Measurements from ENCODE around the gene PSG4.
"Not testable (repeated sequence)": the region's sequence is repeated elsewhere in the genome, so short reads cannot be mapped to it uniquely, and the experiment has no call there.

Gene PSG4

DNA sequence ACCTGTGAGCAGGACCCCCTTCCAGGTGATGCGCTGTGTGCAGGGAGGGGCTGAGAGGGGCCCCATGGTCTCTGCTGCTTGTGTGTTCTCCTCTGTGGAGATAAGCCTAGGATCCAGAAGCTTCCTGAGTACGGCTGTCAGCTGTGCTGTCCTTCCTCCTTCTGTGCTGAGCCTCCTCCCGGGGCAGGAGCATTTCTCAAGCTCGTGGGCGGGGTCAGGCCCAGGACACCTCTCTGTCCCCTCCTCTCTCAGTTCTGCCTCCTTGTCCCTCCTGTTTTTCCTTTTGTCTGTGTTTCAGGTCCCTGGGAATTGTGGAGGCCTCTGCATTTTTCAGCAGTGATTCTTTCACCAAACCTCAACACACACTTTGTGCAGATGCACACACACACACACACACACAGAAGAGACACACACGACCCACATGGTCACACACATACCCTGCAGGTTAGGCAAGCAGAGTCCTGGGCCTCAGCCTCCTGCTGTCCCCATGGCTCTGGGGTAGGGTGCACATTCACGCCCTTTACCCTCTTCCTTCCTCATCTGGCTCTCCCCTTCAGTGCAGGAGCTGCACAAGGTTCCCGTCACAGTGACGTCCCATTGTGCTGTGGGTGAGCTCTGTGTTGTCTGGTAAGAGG, at the start of gene PSG4:
Gene PSG4 (minus strand): TSS at position 168 of the 635 bp plus-strand sequence. CDS start 102 bp downstream, at position 66.
- H3K9me3 Mint-ChIP-seq; H3K27me3 Mint-ChIP-seq (ENCODE audit: low read depth); H3K4me3 Mint-ChIP-seq; H3K36me3 Mint-ChIP-seq (ENCODE audit: low read depth); H3K4me1 Mint-ChIP-seq (ENCODE audit: low read depth); H3K27ac Mint-ChIP-seq: not testable (repeated sequence)

DNA sequence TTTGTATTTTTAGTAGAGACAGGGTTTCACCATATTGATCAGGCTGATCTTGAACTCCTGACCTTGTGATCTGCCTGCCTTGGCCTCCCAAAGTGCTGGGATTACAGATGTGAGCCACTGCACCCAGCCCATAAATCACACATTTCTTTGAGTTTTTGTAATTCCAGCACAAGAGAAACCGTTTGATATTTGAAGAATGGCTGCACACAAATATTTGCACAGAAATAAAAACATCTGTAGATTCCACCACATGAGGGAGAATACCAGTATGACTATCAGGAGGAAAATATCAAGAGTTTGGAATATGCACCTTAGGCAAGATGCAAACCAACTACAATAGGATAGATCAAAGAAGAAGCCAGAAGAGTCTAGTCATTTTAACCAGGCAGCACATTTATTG, 46.0 kb upstream of the PSG4 start:
- peaks cover 22% of the 10 kb centered on the region for H3K9me3 Mint-ChIP-seq
- not testable (repeated sequence) for H3K36me3 Mint-ChIP-seq (ENCODE audit: low read depth); H3K27ac Mint-ChIP-seq; H3K27me3 Mint-ChIP-seq (ENCODE audit: low read depth); H3K4me1 Mint-ChIP-seq (ENCODE audit: low read depth); H3K4me3 Mint-ChIP-seq

DNA sequence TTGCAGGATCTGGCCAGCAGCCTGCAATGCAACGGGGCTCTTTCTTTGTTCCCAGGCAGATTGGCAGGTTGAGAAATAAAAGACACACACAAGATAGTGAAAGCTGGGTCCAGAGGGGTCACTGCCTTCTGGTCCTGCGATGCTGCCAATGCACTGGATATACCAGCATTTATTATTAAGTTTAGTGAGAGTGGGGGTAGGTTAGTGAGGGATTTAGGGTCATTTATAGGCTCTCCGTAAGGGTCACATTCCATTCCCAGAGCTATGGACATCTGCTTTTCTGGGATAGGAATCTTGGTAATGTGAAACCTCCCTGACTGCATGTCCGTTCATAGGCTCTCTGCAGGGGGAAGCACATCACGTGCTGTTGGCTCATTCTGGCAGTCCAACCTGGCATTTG, 44.9 kb upstream of the PSG4 start:
- peaks cover 22% of the 10 kb centered on the region for H3K9me3 Mint-ChIP-seq
- not testable (repeated sequence) for H3K4me3 Mint-ChIP-seq; H3K36me3 Mint-ChIP-seq (ENCODE audit: low read depth); H3K27me3 Mint-ChIP-seq (ENCODE audit: low read depth); H3K27ac Mint-ChIP-seq; H3K4me1 Mint-ChIP-seq (ENCODE audit: low read depth)

DNA sequence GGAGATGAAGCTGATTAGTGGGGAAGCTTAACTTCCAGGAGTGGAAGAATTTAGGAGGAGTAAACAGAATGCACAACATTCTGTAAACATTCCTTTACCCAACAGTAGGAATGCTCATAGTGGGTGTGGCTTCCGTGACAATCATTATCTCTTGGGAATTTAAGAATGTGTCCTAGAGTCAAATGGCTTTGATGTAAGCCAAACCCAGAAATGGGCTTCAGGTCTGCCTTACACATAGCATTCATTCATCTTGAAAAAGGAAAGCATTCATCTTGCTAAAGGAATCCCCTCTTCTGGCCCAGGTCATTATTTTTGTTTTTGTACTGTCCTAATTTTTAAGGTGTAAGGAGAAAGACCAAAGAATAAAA, 43.2 kb upstream of the PSG4 start:
- not testable (repeated sequence) for H3K4me3 Mint-ChIP-seq; H3K36me3 Mint-ChIP-seq (ENCODE audit: low read depth); H3K27me3 Mint-ChIP-seq (ENCODE audit: low read depth); H3K27ac Mint-ChIP-seq; H3K4me1 Mint-ChIP-seq (ENCODE audit: low read depth)
- H3K9me3 Mint-ChIP-seq, result peaks cover 22% of the 10 kb centered on the region

DNA sequence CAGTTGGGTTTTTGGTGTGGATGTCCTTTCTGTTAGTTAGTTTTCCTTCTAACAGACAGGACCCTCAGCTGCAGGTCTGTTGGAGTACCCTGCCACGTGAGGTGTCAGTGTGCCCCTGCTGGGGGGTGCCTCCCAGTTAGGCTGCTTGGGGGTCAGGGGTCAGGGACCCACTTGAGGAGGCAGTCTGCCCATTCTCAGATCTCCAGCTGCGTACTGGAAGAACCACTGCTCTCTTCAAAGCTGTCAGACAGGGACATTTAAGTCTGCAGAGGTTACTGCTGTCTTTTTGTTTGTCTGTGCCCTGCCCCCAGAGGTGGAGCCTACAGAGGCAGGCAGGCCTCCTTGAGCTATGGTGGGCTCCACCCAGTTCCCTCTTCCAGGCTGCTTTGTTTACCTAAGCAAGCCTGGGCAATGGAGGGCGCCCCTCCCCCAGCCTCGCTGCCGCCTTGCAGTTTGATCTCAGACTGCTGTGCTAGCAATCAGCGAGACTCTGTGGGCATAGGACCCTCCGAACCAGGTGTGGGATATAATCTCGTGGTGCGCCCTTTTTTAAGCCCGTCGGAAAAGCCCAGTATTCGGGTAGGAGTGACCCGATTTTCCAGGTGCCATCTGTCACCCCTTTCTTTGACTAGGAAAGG, 41.9 kb upstream of the PSG4 start:
- H3K36me3 Mint-ChIP-seq (ENCODE audit: low read depth); H3K27me3 Mint-ChIP-seq (ENCODE audit: low read depth); H3K4me1 Mint-ChIP-seq (ENCODE audit: low read depth); H3K27ac Mint-ChIP-seq; H3K4me3 Mint-ChIP-seq: not testable (repeated sequence)
- H3K9me3 Mint-ChIP-seq, result peaks cover 22% of the 10 kb centered on the region

DNA sequence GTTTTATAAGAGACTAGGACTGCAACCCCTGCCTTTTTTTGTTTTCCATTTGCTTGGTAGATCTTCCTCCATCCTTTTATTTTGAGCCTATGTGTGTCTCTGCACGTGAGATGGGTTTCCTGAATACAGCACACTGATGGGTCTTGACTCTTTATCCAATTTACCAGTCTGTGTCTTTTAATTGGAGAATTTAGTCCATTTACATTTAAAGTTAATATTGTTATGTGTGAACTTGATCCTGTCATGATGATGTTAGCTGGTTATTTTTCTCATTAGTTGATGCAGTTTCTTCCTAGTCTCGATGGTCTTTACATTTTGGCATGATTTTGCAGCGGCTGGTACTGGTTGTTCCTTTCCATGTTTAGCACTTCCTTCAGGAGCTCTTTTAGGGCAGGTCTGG, 40.4 kb upstream of the PSG4 start:
- peaks cover 27% of the 10 kb centered on the region for H3K9me3 Mint-ChIP-seq
- not testable (repeated sequence) for H3K4me3 Mint-ChIP-seq; H3K27me3 Mint-ChIP-seq (ENCODE audit: low read depth); H3K36me3 Mint-ChIP-seq (ENCODE audit: low read depth); H3K27ac Mint-ChIP-seq; H3K4me1 Mint-ChIP-seq (ENCODE audit: low read depth)

DNA sequence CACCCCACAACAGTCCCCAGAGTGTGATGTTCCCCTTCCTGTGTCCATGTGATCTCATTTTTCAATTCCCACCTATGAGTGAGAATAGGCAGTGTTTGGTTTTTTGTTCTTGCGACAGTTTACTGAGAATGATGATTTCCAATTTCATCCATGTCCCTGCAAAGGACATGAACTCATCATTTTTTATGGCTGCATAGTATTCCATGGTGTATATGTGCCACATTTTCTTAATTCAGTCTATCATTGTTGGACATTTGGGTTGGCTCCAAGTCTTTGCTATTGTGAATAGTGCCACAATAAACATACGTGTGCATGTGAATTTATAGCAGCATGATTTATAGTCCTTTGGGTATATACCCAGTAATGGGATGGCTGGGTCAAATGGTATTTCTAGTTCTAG, 36.8 kb upstream of the PSG4 start:
- H3K27ac Mint-ChIP-seq; H3K4me1 Mint-ChIP-seq (ENCODE audit: low read depth); H3K4me3 Mint-ChIP-seq; H3K27me3 Mint-ChIP-seq (ENCODE audit: low read depth); H3K36me3 Mint-ChIP-seq (ENCODE audit: low read depth): not testable (repeated sequence)
- peaks cover 33% of the 10 kb centered on the region for H3K9me3 Mint-ChIP-seq

DNA sequence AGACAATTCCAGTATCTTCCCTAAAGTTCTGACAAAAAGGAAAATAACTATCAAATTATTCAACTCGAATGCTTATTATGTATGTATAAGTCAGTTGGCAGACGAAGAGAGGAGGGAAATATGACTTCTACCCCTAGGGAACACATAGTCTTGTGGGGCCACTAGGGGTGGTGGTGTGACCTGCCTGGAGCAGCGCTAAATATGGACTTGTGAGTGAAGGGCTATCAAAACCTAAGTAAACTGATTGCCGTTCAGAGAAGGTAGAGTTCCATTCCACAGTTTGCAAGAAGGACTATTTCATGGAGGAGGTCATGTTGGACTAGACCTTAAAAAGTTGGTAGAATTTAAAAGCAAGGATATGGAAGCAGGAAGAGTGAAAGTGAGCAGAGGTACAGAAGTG, 32.8 kb upstream of the PSG4 start:
- H3K27ac Mint-ChIP-seq; H3K36me3 Mint-ChIP-seq (ENCODE audit: low read depth); H3K4me3 Mint-ChIP-seq; H3K27me3 Mint-ChIP-seq (ENCODE audit: low read depth); H3K4me1 Mint-ChIP-seq (ENCODE audit: low read depth): not testable (repeated sequence)
- peaks cover 33% of the 10 kb centered on the region for H3K9me3 Mint-ChIP-seq

DNA sequence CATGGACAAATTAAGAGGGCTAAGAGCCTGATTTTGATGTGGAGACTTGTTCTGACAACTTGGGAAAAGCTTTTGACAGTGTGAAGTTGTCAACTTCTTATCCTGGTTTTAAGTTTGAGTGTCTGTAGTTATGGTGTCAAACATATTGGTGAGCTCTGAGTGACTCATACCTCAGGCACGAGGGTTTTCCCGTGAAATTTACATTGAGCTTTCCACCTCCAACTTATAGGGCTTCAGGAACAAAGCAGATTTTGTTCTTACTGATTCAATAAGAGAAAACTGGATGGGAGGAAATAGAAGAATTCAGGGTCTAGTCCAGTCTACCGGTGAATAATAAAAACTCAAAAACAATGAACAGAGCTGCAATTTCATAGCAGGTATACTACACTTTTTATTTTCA, 30.2 kb upstream of the PSG4 start:
- not testable (repeated sequence) for H3K4me3 Mint-ChIP-seq; H3K27me3 Mint-ChIP-seq (ENCODE audit: low read depth); H3K27ac Mint-ChIP-seq; H3K36me3 Mint-ChIP-seq (ENCODE audit: low read depth); H3K4me1 Mint-ChIP-seq (ENCODE audit: low read depth)
- H3K9me3 Mint-ChIP-seq, result peaks cover 36% of the 10 kb centered on the region

DNA sequence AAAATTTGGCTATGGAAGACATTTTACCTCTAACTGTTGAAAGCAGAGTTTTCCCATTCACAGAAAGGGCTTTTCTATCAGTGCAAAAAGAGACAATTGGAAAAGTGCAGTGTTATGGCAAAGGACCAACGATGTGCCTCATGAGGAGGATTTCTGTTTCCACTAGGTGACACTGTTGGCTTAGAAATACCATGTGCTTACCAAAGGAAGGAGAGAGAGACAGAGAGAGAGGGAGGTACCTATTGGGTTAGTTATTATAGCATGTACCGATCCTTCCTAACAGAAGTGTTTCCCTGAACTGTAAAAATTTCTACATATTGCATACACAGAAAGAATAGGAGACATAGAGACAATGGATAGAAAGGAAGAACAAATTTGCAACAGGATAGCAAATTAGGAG, 23.9 kb upstream of the PSG4 start:
- Mint-ChIP-seq H3K27me3 (ENCODE audit: low read depth) (no peaks in the 10 kb centered on the region), H3K36me3 (ENCODE audit: low read depth) (peaks cover 2% of the 10 kb centered on the region), H3K9me3 (peaks cover 55% of the 10 kb centered on the region), H3K27ac (no peak overlapping the region), H3K4me3 (no peak overlapping the region), H3K4me1 (ENCODE audit: low read depth) (no peaks in the 10 kb centered on the region)

DNA sequence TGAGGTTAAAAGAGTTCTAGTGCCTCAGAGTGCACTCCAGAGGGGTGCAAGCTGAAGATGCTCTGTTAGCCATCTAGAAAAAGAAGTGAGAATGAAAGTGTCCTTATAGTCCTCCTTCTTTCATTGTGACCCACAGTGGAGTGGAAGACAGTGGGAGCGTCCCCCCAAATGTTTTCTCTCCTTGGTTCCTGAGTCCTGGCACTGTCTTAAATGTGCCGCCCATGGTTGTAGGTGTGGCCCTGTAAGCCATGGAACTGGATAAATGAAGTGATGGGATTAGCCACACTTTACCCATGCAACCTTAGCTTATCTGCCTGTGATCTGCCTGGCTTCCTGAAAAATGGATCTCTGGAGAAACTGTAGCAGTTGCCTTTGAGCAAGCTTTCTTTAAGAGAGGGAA, 23.3 kb upstream of the PSG4 start:
- H3K4me3 Mint-ChIP-seq; H3K27me3 Mint-ChIP-seq (ENCODE audit: low read depth); H3K27ac Mint-ChIP-seq; H3K4me1 Mint-ChIP-seq (ENCODE audit: low read depth); H3K36me3 Mint-ChIP-seq (ENCODE audit: low read depth): not testable (repeated sequence)
- peaks cover 61% of the 10 kb centered on the region for H3K9me3 Mint-ChIP-seq

DNA sequence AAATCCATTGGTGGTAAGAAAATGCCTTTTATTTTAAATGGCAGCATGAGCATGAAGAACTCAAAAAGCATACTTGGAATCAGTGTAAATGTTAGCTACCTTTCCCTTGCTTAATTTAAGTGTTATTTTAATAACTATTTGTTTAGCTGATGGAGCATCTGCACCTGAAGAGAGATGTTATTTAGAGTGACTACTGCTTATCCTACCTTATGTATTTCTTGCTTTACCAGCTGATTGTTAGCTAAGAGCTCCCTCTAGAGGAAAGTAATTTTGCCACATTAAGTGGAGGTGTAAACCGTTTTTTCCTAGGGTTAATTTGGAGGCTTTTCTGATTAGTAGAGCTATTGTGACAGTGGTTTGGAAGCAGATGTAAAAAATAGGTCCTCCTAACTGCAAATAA, 21.5 kb upstream of the PSG4 start:
- peaks cover 65% of the 10 kb centered on the region for H3K9me3 Mint-ChIP-seq
- H3K4me3 Mint-ChIP-seq; H3K27ac Mint-ChIP-seq; H3K4me1 Mint-ChIP-seq (ENCODE audit: low read depth); H3K27me3 Mint-ChIP-seq (ENCODE audit: low read depth); H3K36me3 Mint-ChIP-seq (ENCODE audit: low read depth): not testable (repeated sequence)

DNA sequence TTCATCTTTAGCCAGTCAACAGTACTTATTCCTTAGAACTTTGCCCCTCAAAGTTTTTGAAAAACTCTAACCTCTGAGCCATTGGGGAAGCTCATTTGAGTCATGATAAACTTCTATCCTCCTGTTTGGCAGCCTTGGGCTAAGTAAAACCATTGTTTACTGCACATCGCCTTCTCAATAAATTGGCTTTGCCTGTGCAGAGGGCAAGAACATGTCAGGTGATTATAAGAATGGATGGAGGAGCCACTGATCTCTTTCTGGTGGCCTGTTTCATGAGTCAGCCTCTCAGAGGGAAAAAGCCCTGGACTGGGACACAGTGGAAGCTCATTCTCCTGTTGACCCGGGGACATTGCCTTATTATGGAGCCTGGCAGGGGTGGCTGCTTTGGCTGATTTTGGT, 19.4 kb upstream of the PSG4 start:
- Mint-ChIP-seq H3K36me3 (ENCODE audit: low read depth) (peaks cover 2% of the 10 kb centered on the region), H3K4me3 (no peak overlapping the region), H3K4me1 (ENCODE audit: low read depth) (no peaks in the 10 kb centered on the region), H3K9me3 (peaks cover 54% of the 10 kb centered on the region), H3K27me3 (ENCODE audit: low read depth) (no peaks in the 10 kb centered on the region), H3K27ac (no peak overlapping the region)

DNA sequence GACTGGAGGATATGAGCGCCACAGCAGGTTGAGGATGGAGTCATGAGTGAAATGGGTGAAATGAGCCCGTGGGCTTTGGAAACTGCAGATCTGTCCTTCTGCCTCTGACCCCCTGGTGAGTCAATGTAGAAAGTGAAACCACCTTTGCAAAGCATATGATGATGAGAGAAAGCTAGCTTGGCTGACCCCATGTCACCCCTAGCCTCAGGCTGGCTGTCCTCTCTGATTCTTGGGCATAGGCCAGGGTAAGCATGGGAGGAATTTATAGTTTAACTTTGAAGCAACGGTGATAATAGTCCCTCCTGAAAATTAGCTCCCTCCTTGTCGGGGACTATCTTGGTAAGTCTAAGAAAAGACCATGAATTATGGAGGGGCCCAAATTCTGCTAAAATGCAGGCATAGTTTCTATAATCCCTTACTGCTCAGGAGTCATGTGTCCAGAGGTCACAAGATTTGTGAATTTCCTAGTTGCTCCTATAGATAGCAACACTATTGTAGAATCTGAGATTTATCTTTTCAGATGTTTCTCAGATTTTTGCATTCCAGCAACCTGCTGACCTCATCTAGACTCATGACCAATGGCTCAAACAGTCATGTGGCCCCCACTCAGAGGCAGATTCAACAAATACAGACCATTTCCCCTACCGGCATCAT, 18.9 kb upstream of the PSG4 start:
- H3K27ac Mint-ChIP-seq; H3K36me3 Mint-ChIP-seq (ENCODE audit: low read depth); H3K4me3 Mint-ChIP-seq; H3K27me3 Mint-ChIP-seq (ENCODE audit: low read depth); H3K4me1 Mint-ChIP-seq (ENCODE audit: low read depth): not testable (repeated sequence)
- H3K9me3 Mint-ChIP-seq, result peaks cover 49% of the 10 kb centered on the region

DNA sequence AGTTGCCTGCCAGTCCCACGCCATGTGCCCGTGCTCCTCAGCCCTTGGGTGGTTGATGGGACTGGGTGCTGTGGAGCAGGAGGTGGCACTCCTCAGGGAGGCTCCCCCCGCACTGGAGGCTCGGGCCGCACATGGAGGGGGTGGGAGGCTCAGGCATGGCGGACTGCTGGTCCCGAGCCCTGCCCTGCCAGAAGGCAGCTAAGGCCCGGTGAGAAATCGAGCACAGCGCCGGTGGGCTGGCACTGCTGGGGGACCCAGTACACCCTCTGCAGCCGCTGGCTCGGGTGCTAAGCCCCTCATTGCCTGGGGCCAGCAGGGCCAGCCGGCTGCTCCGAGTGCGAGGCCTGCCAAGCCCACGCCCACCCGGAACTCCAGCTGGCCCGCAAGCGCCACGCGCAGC, 16.5 kb upstream of the PSG4 start:
- H3K27ac Mint-ChIP-seq; H3K27me3 Mint-ChIP-seq (ENCODE audit: low read depth); H3K4me1 Mint-ChIP-seq (ENCODE audit: low read depth); H3K36me3 Mint-ChIP-seq (ENCODE audit: low read depth); H3K4me3 Mint-ChIP-seq: not testable (repeated sequence)
- peaks cover 30% of the 10 kb centered on the region for H3K9me3 Mint-ChIP-seq

DNA sequence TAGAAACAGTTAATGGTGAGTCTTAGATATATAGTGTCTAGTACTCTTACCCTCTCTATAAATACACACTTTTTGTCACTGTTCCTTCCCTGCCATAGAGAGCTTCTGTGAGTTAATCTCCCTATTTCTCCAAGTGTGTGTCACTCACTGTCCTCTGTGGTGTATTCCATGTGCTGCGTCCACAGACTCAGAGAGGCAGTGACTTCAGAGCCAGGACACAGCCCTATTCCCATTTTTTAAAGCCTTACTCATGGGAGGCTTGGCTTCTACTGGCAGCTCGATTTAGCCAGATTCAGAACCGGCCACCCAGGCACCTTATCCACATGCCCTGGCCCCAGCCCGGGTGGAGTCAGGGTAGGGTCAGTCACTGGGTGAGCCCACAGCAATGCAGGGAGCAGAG, 13.7 kb upstream of the PSG4 start:
- not testable (repeated sequence) for H3K27me3 Mint-ChIP-seq (ENCODE audit: low read depth); H3K4me1 Mint-ChIP-seq (ENCODE audit: low read depth); H3K36me3 Mint-ChIP-seq (ENCODE audit: low read depth); H3K27ac Mint-ChIP-seq; H3K4me3 Mint-ChIP-seq
- peaks cover 15% of the 10 kb centered on the region for H3K9me3 Mint-ChIP-seq

Data from T-helper 1 cell treated with Interleukin-12 subunit alpha and Interleukin-12 subunit beta and Interleukin-4 antibody, amounts not matched to agents 30 μg/mL and 1 μg/mL, for 36 hours (primary cell).